ENCODE data around the gene WFS1.

- TF ChIP-seq CTCF (IDR thresholded peaks at IDR 0.05) (no peak), POLR2AphosphoS5 (IDR thresholded peaks at IDR 0.05) (no peak), POLR2A (IDR thresholded peaks at IDR 0.05) (no peak), EP300 (IDR thresholded peaks at IDR 0.05) (no peak)
Measured at GRCh38 chr4:6280365-6280996, 10.8 kb downstream of the WFS1 start.

Measured in suprapubic skin (tissue), 4 donors.